Activated CD8-positive, alpha-beta memory T cell treated with anti-CD3 and anti-CD28 coated beads, Interleukin-2, amount 50 U/mL, for 48 hours (primary cell): ENCODE measurements around the gene GTF2I.
A peak's percentile ranks its signal among the peaks of the same experiment; 100 is the strongest.
"Not testable (repeated sequence)": the region's sequence is repeated elsewhere in the genome, so short reads cannot be mapped to it uniquely, and the experiment has no call there.

ENCODE experiments used
- DNase-seq: peaks from one replicate; pipeline ENCODE4 v3.0.0-alpha.2; 2020

GTF2I gene

GRCh38 chr7:74656837-74657691 lies 454 bp upstream of the GTF2I start:
- peak; percentile 99 for DNase-seq

- DNase-seq = peak; percentile 97
Measured at GRCh38 chr7:74658178-74659004, 873 bp downstream of the GTF2I start.

DNA sequence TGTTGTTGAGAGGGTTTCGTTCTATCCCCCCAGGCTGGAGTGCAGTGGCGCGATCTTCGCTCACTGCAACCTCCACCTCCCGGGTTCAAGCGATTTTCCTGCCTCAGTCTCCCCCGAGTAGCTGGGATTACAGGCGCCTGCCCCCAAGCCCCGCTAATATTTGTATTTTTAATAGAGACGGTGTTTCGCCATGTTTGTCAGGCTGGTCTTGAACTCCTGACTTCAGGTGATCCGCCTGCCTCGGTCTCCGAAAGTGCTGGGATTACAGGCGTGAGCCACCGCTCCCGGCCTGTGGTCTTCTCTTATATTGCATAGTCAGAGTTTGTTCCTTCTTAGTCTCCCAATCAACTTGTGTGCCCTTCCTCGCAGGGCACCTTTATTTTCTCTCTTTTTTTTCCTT lies 2.7 kb downstream of the GTF2I start:
- not testable (repeated sequence) for DNase-seq

- not testable (repeated sequence) for DNase-seq
Measured at GRCh38 chr7:74661836-74662794, 4.6 kb downstream of the GTF2I start.

DNA sequence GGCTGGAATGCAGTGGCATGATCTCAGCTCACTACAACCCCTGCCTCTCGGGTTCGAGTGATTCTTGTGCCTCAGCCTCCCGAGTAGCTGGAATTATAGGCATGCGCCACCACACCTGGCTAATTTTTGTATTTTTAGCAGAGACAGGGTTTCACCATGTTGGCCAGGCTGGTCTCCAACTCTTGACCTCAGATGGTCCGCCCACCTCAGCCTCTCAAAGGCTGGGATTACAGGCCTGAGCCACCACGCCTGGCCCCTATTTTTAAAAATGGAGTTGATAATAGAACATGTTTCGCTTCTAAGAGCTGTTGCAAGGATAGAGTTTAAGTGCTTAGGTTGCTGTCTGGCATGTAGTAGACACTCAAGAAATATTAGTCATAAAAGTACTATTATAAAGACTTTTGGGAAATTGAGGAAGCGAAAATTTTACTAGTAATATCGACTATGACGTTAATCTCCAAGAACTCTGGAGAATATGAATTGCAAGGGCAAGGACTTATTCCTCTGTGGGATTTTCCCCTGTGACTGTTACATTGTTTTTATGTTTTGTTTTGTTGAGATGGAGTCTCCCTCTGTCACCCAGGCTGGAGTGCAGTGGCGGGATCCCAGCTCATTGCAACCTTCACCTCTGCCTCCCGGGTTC lies 7.9 kb downstream of the GTF2I start:
- DNase-seq = no peak

DNA sequence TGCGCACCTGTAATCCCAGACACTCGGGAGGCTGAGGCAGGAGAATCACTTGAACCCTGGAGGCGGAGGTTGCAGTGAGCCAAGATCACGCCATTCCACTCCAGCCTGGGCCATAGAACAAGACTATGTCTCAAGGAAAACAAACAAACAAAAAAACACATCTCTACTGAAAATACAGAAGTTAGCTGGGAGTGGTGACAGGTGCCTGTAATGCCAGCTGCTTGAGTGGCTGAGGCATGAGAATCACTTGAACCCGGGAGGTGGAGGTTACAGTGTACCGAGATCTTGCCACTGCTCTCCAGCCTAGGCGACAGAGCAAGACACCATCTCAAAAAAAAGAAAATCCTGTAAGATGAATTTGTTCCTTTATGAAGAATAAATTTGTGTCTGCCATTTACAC lies 9.5 kb downstream of the GTF2I start:
- DNase-seq = not testable (repeated sequence)

DNA sequence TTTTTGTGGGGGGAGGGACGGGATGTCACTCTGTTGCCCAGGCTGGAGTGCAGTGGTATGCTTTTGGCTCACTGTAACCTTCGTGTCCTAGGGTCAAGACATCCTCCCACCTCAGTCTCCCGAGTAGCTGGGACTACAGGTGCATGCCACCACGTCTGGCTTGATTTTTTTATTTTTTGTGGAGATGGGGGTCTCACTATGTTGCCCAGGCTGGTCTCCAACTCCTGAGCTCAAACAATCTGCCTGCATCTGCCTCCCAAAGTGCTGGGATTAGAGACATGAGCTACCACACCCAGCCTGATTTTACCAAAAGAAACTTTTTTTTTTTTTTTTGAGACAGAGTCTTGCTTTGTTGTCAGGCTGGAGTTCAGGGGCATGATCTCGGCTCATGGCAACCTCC lies 10.0 kb downstream of the GTF2I start:
- not testable (repeated sequence) for DNase-seq

DNA sequence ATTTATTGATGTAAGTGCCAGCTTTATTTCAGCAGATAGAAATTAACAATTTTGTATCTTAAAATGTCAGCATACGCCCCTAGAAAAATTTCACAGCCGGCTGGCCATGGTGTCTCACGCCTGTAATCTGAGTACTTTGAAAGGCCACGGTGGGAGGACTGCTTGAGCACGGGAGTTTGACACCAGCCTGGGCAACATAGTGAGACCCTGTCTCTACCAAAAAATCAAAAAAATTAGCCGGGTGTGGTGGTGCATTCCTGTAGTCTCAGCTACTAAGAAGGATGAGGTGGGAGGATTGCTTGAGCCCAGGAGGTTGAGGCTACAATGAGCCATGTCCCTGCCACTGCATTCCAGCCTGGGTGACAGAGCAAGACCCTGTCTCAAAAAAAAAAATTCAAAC lies 14.1 kb downstream of the GTF2I start:
- DNase-seq = no peak

DNA sequence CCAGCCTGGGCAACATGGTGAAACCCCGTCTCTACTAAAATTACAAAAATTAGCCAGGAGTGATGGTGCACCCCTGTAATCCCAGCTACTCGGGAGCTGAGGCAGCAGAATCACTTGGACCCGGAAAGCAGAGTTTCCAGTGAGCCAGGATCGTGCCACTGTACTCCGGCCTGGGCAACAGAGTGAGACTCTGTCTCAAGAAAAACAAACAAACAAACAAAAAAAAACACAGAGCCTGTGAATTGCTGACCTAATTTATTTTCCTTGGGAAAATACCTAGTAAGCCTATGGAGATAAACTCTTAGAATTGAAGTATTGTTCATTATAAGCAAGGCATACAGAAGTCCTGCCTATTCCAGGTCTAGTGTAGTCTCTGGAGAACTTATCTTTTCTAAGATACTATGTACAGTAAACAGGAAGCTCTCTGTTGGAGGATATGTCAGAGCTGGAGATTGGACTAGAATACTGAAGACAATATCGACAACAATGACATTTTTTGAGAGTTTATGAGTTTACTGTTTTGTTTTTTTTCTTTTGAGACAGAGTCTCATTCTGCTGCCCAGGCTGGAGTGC lies 14.9 kb downstream of the GTF2I start:
- no peak for DNase-seq

GRCh38 chr7:74674166-74674565 lies 16.6 kb downstream of the GTF2I start:
- DNase-seq = peak; percentile 37

DNA sequence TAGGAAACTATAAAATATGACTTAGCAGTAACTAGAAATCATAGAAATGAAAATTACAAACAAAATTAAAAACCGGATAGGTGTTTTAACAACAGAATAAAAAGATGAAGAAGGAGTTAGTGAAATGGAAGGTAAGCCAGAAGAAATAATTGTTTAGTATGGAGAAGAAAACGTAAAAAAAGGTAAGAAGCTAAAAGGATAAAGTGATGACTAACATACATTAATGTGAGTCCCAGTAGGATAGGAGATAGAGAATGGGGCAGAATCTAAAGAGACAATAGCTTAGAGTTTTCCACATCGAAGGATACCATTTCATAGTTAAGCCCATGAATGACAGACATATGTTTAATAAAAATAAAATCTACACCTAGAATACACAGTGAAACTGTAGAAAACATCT lies 25.3 kb downstream of the GTF2I start:
- DNase-seq = no peak

DNA sequence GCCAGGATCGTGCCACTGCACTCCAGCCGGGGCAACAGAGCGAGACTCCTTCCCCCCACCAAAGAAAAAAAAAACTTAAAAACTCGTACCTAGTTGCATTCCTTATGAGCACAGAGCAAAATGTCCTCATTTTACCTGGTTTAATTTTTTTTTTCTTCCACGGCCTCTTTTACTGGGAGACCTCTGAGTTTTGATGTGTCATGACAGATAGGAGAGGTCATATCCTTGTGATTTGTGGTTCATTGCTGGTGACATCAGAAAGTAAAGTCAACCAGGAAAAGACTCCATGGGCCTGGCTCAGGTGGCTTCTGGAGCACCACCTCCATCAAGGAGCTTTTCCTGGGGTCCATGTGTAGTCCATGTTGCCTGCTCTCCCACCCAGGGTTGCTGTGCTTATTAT lies 26.3 kb downstream of the GTF2I start:
- no peak for DNase-seq

GRCh38 chr7:74684473-74684872 lies 27.0 kb downstream of the GTF2I start:
- no peak for DNase-seq

DNA sequence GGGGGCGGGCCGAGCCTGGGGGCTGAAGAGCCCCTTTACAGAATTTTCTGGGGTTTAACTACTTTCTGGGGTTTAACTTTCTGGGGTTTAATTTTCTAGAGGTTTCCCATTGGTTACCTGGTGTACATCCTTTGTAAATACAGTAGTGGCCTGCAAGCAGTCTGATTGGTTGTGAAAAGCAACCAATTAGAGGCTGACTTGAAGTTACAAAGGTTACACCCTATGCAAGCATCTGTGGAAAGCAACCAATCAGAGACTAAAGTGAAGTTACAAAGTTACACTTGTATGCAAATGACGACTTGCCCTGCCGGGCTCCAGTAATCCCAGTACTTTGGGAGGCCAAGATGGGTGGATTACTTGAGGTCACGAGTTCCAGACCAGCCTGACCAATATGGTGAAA lies 27.4 kb downstream of the GTF2I start:
- DNase-seq = no peak

- DNase-seq = no peak
Measured at GRCh38 chr7:74690474-74690873, 33.0 kb downstream of the GTF2I start.

DNA sequence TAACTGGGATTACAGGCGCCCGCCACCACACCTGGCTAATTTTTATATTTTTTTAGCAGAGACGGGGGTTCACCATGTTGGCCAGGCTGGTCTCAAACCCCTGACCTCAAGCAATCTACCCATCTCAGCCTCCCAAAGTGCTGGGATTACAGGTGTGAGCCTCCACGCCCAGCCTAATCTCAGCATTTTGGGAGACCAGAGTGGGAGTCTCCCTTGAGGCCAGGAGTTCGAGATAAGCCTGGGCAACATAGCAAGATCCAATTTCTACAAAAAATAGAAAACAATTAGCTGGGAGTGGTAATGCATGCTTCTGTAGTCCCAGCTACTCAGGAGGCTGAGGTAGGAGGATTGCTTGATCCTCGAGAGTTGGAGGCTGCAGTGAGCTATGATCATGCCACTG lies 46.9 kb downstream of the GTF2I start:
- not testable (repeated sequence) for DNase-seq

DNA sequence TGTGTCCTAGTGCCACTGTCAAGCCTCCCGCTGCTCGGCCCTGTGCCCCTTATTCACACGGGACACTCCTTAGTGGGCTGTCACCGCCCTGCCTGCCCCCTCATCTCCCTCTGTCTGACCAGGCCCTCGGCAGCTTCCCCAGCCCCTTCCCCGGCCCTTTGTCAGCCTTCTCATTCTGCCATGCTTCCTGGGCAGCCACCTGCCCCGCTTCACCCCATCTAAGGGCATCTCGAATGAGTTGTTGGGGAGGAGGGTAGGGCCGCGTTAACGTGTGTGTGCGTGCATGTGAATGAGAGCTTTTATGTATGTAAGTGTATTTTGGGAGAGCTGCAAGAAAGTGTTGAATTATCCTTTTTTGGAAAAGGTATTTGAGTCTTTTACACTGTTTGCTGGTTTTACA lies 49.7 kb downstream of the GTF2I start:
- DNase-seq = no peak

DNA sequence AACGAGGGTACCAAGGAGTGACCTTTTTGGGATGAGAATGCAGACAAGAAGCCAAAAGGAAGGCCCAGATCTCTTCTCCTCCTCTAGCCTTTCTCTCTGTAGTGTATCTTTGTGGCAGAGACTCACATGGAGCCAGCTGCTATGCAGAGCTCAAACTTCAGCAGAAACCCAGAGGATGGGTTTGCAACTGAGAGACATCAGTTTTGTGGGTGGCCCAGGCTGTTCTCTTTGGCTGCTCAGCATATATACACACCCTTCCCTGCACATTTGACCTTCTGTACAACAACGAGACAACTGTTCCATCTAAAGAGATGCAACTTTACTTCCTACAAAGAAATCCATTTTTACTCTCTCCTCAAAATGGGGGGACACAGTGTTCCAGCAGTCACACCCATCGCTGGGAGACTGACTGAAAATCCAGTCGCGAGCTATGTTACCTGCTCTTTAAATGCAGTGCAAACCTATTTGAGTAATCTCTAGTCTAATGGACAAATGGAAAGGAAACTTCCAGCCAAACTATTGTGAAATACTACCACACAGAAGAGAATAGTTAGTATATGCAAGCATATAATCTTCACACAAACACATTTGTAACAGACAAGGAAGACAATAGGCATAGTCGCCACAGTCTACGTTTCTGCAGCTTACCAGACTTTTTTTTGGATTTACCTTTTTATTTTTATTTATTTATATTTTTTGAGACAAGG lies 51.2 kb downstream of the GTF2I start:
- DNase-seq = no peak

- no peak for DNase-seq
Measured at GRCh38 chr7:74709880-74710671, 52.6 kb downstream of the GTF2I start.

DNA sequence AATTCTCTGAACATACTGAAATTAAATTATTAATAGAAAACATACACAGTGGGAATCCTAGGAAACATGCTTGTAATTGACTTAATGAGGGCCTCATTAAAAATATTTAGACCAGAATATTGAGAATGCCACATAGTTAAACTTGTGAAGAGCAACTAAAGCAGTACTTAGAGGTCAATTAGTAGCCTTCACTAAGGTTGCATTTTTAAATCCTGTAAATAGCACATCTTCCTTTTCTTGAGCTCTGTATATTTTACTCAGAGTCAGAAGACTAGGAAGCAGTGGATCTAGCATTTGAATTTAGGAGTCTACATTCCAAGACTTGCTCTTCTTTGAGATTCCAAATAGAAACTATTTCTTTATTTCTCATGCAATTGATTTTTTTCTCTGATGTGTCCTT lies 56.0 kb downstream of the GTF2I start:
- DNase-seq = no peak

DNA sequence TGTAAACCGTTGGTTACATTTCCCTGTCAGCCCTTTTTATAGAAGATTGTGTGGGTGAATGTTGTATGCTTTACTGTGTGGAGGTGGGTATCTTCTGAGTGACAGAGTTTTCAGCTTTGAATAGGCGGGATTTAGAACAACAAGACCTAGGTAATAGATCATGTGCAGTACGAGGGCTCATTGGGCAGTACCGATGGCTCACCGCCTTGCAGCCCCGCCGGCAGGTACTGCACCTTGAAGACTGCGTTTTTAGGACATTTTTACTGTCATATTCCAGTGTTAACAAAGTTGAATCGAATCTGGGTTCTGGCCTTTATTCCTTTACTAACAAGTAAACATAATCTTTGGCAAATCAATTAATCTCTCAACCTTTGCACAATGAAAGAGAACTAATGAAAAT lies 60.4 kb downstream of the GTF2I start:
- no peak for DNase-seq
